PC-3 (cell line): ENCODE data around the gene LRRC8B.

Experiments used
- EZH2phosphoT487 ChIP-seq: fragments of 300-600 bp; sonication (generic); IDR thresholded peaks from 2 replicates; pipeline ENCODE4 v1.6.1; 2018; ENCODE audit warnings: mild to moderate bottlenecking, antibody characterized with exemption, low read length, borderline replicate concordance
- TF ChIP-seq, protein P1 (sequence below): fragments of 300-600 bp; sonication (generic); conservative IDR thresholded peaks from 2 replicates; pipeline ENCODE4 v1.5.1; 2017; ENCODE audit warnings: antibody characterized with exemption, low read depth, mild to moderate bottlenecking, low read length

DNA sequence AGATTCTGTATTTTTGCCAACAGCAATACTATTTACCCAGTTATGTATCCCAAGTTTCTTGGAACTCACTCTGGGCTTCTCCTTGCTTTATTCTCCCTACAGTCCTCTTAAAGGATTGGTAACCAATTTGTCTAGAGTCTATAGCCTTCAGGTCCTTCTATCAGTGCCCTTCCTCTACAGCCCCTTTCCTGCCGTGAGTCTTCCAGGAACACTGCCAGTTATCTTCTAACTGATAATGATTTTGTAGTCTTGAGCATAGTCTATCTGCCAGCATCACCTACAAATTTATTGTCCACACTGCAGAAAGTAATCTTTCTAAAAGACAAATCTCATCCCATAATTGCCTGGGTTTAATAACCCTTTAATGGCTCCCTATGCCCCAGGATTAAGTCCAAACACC, 8.2 kb downstream of the LRRC8B start:
- no peak for TF ChIP-seq EZH2phosphoT487
- TF ChIP-seq, protein P1, sequence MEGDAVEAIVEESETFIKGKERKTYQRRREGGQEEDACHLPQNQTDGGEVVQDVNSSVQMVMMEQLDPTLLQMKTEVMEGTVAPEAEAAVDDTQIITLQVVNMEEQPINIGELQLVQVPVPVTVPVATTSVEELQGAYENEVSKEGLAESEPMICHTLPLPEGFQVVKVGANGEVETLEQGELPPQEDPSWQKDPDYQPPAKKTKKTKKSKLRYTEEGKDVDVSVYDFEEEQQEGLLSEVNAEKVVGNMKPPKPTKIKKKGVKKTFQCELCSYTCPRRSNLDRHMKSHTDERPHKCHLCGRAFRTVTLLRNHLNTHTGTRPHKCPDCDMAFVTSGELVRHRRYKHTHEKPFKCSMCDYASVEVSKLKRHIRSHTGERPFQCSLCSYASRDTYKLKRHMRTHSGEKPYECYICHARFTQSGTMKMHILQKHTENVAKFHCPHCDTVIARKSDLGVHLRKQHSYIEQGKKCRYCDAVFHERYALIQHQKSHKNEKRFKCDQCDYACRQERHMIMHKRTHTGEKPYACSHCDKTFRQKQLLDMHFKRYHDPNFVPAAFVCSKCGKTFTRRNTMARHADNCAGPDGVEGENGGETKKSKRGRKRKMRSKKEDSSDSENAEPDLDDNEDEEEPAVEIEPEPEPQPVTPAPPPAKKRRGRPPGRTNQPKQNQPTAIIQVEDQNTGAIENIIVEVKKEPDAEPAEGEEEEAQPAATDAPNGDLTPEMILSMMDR = no peak
